ENCODE measurements around the gene N4BP2L1.

DNA sequence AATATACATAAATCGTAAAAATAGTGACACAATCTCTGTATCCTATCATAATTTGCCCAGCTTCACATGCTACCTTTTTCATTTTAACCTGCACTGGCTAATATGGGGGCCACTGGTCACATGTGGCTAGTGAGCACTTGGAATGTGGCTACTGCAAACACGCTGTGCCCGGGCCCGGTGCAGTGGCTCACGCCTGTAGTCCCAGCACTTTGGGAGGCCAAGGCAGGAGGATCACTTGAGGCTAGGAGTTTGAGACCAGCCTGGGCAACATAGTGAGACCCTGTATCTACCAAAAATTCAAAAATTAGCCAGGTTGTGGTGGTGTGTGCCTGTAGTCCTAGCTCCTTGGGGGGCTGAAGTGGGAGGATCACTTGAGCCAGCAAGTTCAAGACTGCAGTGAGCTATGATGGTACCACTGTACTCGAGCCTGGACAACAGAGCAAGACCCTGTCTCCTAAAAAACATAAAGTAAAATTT lies 1.5 kb upstream of the N4BP2L1 start:
- no peak for TF ChIP-seq CTCF (IDR thresholded peaks at IDR 0.05; ENCODE audit: low read depth, low read length)
- no peak for TF ChIP-seq EZH2phosphoT487 (IDR thresholded peaks at IDR 0.05; ENCODE audit: low read depth)
